SK-N-SH treated with all-trans-retinoic acid at 6 μM for 48 hours (cell line): Measurements from ENCODE around the gene TAF6L.
"Not testable (repeated sequence)": the region's sequence is repeated elsewhere in the genome, so short reads cannot be mapped to it uniquely, and the experiment has no call there.

Source experiments
- ATAC-seq: fragments of 200-7000 bp; cut with Tn5 transposase; 3 replicates; pipeline ENCODE4 v1.9.1; 2020; ENCODE audit warnings: mild to moderate bottlenecking, moderate library complexity
- ARNTL ChIP-seq: fragments of 450-650 bp; formaldehyde crosslinking; IDR thresholded peaks from 2 replicates; pipeline ENCODE4 v1.5.0; 2020; ENCODE audit warnings: low read depth, mild to moderate bottlenecking, moderate library complexity, borderline replicate concordance
- CREB5 ChIP-seq: fragments of 250-450 bp; sonication (Bioruptor Pico); IDR thresholded peaks from 2 replicates; pipeline ENCODE4 v1.5.1; 2020; ENCODE audit warnings: low read depth, mild to moderate bottlenecking, moderate library complexity
- CSDC2 ChIP-seq: fragments of 250-450 bp; sonication (Bioruptor Pico); IDR thresholded peaks from 2 replicates; pipeline ENCODE4 v1.5.0; 2020; ENCODE audit warnings: mild to moderate bottlenecking, moderate library complexity
- ESRRG ChIP-seq: fragments of 250-450 bp; sonication (Bioruptor Pico); IDR thresholded peaks from 2 replicates; pipeline ENCODE4 v1.6.1; 2021; ENCODE audit warnings: mild to moderate bottlenecking
- GLIS3 ChIP-seq: fragments of 250-450 bp; sonication (Bioruptor Pico); IDR thresholded peaks from 2 replicates; pipeline ENCODE4 v1.5.0; 2020; ENCODE audit warnings: mild to moderate bottlenecking, moderate library complexity
- ISL1 ChIP-seq: fragments of 250-450 bp; sonication (Bioruptor Pico); IDR thresholded peaks from 2 replicates; pipeline ENCODE4 v2.1.2; 2022; ENCODE audit warnings: mild to moderate bottlenecking, moderate library complexity
- OSR1 ChIP-seq: fragments of 250-450 bp; sonication (Bioruptor Pico); IDR thresholded peaks from 2 replicates; pipeline ENCODE4 v1.8.0; 2022; ENCODE audit warnings: moderate library complexity, mild to moderate bottlenecking, inconsistent platforms
- PATZ1 ChIP-seq: fragments of 250-450 bp; sonication (Bioruptor Pico); IDR thresholded peaks from 2 replicates; pipeline ENCODE4 v1.8.0; 2020; ENCODE audit warnings: mild to moderate bottlenecking, moderate library complexity, borderline replicate concordance
- PPARA ChIP-seq: fragments of 250-450 bp; sonication (Bioruptor Pico); IDR thresholded peaks from 2 replicates; pipeline ENCODE4 v1.5.0; 2020; ENCODE audit warnings: mild to moderate bottlenecking, borderline replicate concordance
- RARB ChIP-seq: fragments of 250-450 bp; sonication (Bioruptor Pico); IDR thresholded peaks from 2 replicates; pipeline ENCODE4 v1.8.0; 2021; ENCODE audit warnings: mild to moderate bottlenecking, moderate library complexity
- SNAI2 ChIP-seq: fragments of 250-450 bp; sonication (Bioruptor Pico); IDR thresholded peaks from 2 replicates; pipeline ENCODE4 v1.5.0; 2020; ENCODE audit warnings: mild to moderate bottlenecking, moderate library complexity
- TCF4 ChIP-seq: fragments of 250-450 bp; sonication (Bioruptor Pico); IDR thresholded peaks from 2 replicates; pipeline ENCODE4 v1.8.0; 2021; ENCODE audit warnings: mild to moderate bottlenecking, moderate library complexity, borderline replicate concordance
- TOX ChIP-seq: fragments of 250-450 bp; sonication (Bioruptor Pico); IDR thresholded peaks from 2 replicates; pipeline ENCODE4 v1.8.0; 2021; ENCODE audit warnings: mild to moderate bottlenecking, moderate library complexity, borderline replicate concordance
- TSHZ2 ChIP-seq: fragments of 250-450 bp; sonication (Bioruptor Pico); IDR thresholded peaks from 2 replicates; pipeline ENCODE4 v1.5.0; 2020; ENCODE audit warnings: mild to moderate bottlenecking, moderate library complexity
- ZC3H10 ChIP-seq: fragments of 250-450 bp; sonication (Bioruptor Pico); IDR thresholded peaks from 2 replicates; pipeline ENCODE4 v1.5.1; 2021; ENCODE audit warnings: mild to moderate bottlenecking, moderate library complexity
- ZFP3 ChIP-seq: fragments of 250-450 bp; sonication (Bioruptor Pico); IDR thresholded peaks from 2 replicates; pipeline ENCODE4 v1.5.0; 2020; ENCODE audit warnings: mild to moderate bottlenecking, moderate library complexity
- ZFP30 ChIP-seq: fragments of 450-650 bp; formaldehyde crosslinking; IDR thresholded peaks from 2 replicates; pipeline ENCODE4 v1.5.0; 2022; ENCODE audit warnings: mild to moderate bottlenecking, moderate library complexity
- ZNF565 ChIP-seq: fragments of 450-650 bp; formaldehyde crosslinking; conservative IDR thresholded peaks from 2 replicates; pipeline ENCODE4 v1.5.0; 2020; ENCODE audit warnings: low read depth, mild to moderate bottlenecking, moderate library complexity
- ZNF70 ChIP-seq: fragments of 450-650 bp; formaldehyde crosslinking; IDR thresholded peaks from 2 replicates; pipeline ENCODE4 v1.5.0; 2020; ENCODE audit warnings: mild to moderate bottlenecking, moderate library complexity
- ZNF8 ChIP-seq: fragments of 450-650 bp; formaldehyde crosslinking; IDR thresholded peaks from 2 replicates; pipeline ENCODE4 v1.5.0; 2020; ENCODE audit warnings: mild to moderate bottlenecking, moderate library complexity

Gene TAF6L

GRCh38 chr11:62811659-62812058, 40.5 kb downstream of the TAF6L start:
- ATAC-seq = peak; percentile 19; the same call in 1 of the 3 replicates
- TF ChIP-seq CREB5 (CRISPR knock-in tag) (no peak), SNAI2 (CRISPR knock-in tag) (no peak)

GRCh38 chr11:62816557-62816956, 45.4 kb downstream of the TAF6L start:
- no peak for TF ChIP-seq ZNF565 (CRISPR knock-in tag)
- TF ChIP-seq ISL1 (CRISPR knock-in tag) = no peak
- no peak for TF ChIP-seq PATZ1 (CRISPR knock-in tag)
- no peak for TF ChIP-seq CREB5 (CRISPR knock-in tag)
- TF ChIP-seq OSR1 (CRISPR knock-in tag) = no peak
- TF ChIP-seq RARB (CRISPR knock-in tag) = no peak
- no peak for TF ChIP-seq ZNF8 (CRISPR knock-in tag)
- no peak for TF ChIP-seq ZC3H10 (CRISPR knock-in tag)
- ATAC-seq = no peak

- no peak for ATAC-seq
- TF ChIP-seq RARB (CRISPR knock-in tag) (no peak), PPARA (no peak)
These were observed 45.9 kb downstream of the TAF6L start for GRCh38 chr11:62817129-62817528.

GRCh38 chr11:62823677-62824076, 52.5 kb downstream of the TAF6L start:
- TF ChIP-seq ZC3H10 (CRISPR knock-in tag) = no peak
- no peak for TF ChIP-seq ESRRG (CRISPR knock-in tag)
- no peak for TF ChIP-seq ARNTL
- no peak for TF ChIP-seq ZNF8 (CRISPR knock-in tag)
- no peak for TF ChIP-seq ZFP3 (CRISPR knock-in tag)
- no peak for TF ChIP-seq RARB (CRISPR knock-in tag)
- TF ChIP-seq OSR1 (CRISPR knock-in tag) = no peak
- TF ChIP-seq TSHZ2 (CRISPR knock-in tag) = no peak
- TF ChIP-seq GLIS3 (CRISPR knock-in tag) = no peak
- no peak for TF ChIP-seq ZNF70
- no peak for TF ChIP-seq ZFP30 (CRISPR knock-in tag)
- no peak for TF ChIP-seq CSDC2
- no peak for TF ChIP-seq TOX (CRISPR knock-in tag)
- TF ChIP-seq CREB5 (CRISPR knock-in tag) = no peak
- no peak for TF ChIP-seq TCF4 (CRISPR knock-in tag)
- TF ChIP-seq, all 23 proteins: peak for 0
- no peak for ATAC-seq

GRCh38 chr11:62828130-62828529, 56.9 kb downstream of the TAF6L start:
- not testable (repeated sequence) for ATAC-seq
